ENCODE data around the gene RAB40C. TPM values are rescaled to one million over a fixed set of nuclear protein-coding genes. Genes with fewer than 3 reads are reported as not detected.

RAB40C gene
- total and polyA plus RNA-seq, 10 of the 15 experiments (the other 5 are each of a cell fraction or from before 2014, with no cell fraction given), result 0.06 to 12.8 (median 4.6) TPM

- TF ChIP-seq PRDM15 (CRISPR knock-in tag; IDR thresholded peaks at IDR 0.05) (no peak), MAX (IDR thresholded peaks at IDR 0.05; ENCODE audit: low read depth, low read length) (no peak)
These were observed 6.3 kb downstream of the RAB40C start (continued) for GRCh38 chr16:595942-596735.

- SMC1A ChIA-PET (ENCODE audit: uncharacterized antibody, unreplicated experiment), result no interaction called here
- FAIRE-seq, result no peak
These were observed 6.8 kb downstream of the RAB40C start for GRCh38 chr16:596736-597060.

More at GRCh38 chr16:596736-597060, 6.8 kb downstream of the RAB40C start:
- H3K4me1 ChIP-seq (ENCODE audit: control insufficient read depth, insufficient read depth, low read length), result no peaks in the 10 kb centered on the region; the same call in 1 of the 2 replicates
- H4K20me1 ChIP-seq (ENCODE audit: control insufficient read depth, insufficient read depth), result no peaks in the 10 kb centered on the region
- intact Hi-C loops (cut with micrococcal nuclease; ENCODE audit: unreplicated experiment), result no loop called here
- POLR2A ChIA-PET, result no interaction called here
- DNase-seq (ENCODE audit: low read depth, low spot score), result no peak
- peaks cover 1% of the 10 kb centered on the region; the same call in 1 of the 2 replicates for H3K79me2 ChIP-seq (ENCODE audit: control insufficient read depth, insufficient read depth, low read length)
- no peak for ATAC-seq
- TF ChIP-seq ZSCAN29 (IDR thresholded peaks at IDR 0.05), result no peak
- no peak for TF ChIP-seq SMC3 (IDR thresholded peaks at IDR 0.05; ENCODE audit: borderline replicate concordance, low read length)
- TF ChIP-seq ZZZ3 (IDR thresholded peaks at IDR 0.05; ENCODE audit: control insufficient read depth, insufficient read length, low read depth), result no peak
- TF ChIP-seq PAX8 (IDR thresholded peaks at IDR 0.05), result no peak
- TF ChIP-seq SMARCA5 (IDR thresholded peaks at IDR 0.05), result no peak
- no peak for TF ChIP-seq BRCA1 (IDR thresholded peaks at IDR 0.05; ENCODE audit: low read depth, low read length)
- TF ChIP-seq FOXM1 (IDR thresholded peaks at IDR 0.05; ENCODE audit: low read depth, low read length), result no peak
- TF ChIP-seq FOXK2 (IDR thresholded peaks at IDR 0.05), result no peak
- TF ChIP-seq KLF5 (IDR thresholded peaks at IDR 0.05; ENCODE audit: partially characterized antibody), result no peak
- no peak for TF ChIP-seq LARP7 (IDR thresholded peaks at IDR 0.05)
- no peak for TF ChIP-seq ZBTB11 (CRISPR knock-in tag; IDR thresholded peaks at IDR 0.05)
- no peak for TF ChIP-seq SUPT20H (IDR thresholded peaks at IDR 0.05; ENCODE audit: borderline replicate concordance, control insufficient read depth, low read depth, low read length)
- RAD21 ChIA-PET (ENCODE audit: unreplicated experiment), result no interaction called here
- no peak overlapping the region for H3K27ac ChIP-seq (ENCODE audit: control insufficient read depth, insufficient read depth)
- peaks cover 0 to 4% of the 10 kb centered on the region in 2 experiments; a peak in 2 of 4 replicates for H3K36me3 ChIP-seq (ENCODE audit: control insufficient read depth in 2 of 2, insufficient read depth in 2 of 2, low read length in 1 of 2)
- no peaks in the 10 kb centered on the region; the same call in 2 of the 3 replicates for H3K9me3 ChIP-seq (replicated peaks; ENCODE audit: control insufficient read depth, insufficient read depth, low read length)
- CTCF ChIA-PET, result interaction anchor here (0.9 kb wide), 1 partner anchor 9 kb away, joined by 4 read pairs; no protein-coding TSS in a partner anchor
- 92% methylated on average over 12 of the region's 12 CpGs for WGBS (ENCODE audit: insufficient coverage, insufficient replicate concordance, low lambda C conversion rate, missing lambda C conversion rate)
- no peak overlapping the region for H3K4me3 ChIP-seq
- no peaks in the 10 kb centered on the region for H3K27me3 ChIP-seq (replicated peaks in 1 of 2; ENCODE audit: control insufficient read depth in 2 of 2, insufficient read depth in 2 of 2, low read length in 1 of 2)
- no peak overlapping the region for H3K9ac ChIP-seq (ENCODE audit: control insufficient read depth, insufficient read depth, low read length)
- in situ Hi-C loops (cut with MboI), result no loop called here
- BruUV-seq (replicated peaks), result no TSS peak
- no peak overlapping the region for H2AFZ ChIP-seq (ENCODE audit: control insufficient read depth, low read depth, low read length)
- no peak overlapping the region for H3K4me2 ChIP-seq (ENCODE audit: control insufficient read depth, insufficient read depth)
